Esophagus (tissue), 2 donors: Measurements from ENCODE around the gene MPPED2. TPM values are rescaled to one million over a fixed set of nuclear protein-coding genes. Genes with fewer than 3 reads are reported as not detected.

Source experiments
- H3K27ac ChIP-seq, 2 donors: one replicate each; pipeline ENCODE4 v1.5.1; 2013; ENCODE audit warnings: low read depth in 2 of 2, mild to moderate bottlenecking in 2 of 2, inconsistent platforms in 1 of 2, low read length in 1 of 2, moderate library complexity in 1 of 2
- H3K27me3 ChIP-seq, 2 donors: one replicate each; pipeline ENCODE4 v1.6.1; 2013; ENCODE audit warnings: low read length in 2 of 2, control low read depth in 1 of 2, mild to moderate bottlenecking in 1 of 2; ENCODE audit not compliant: insufficient read depth in 2 of 2, control insufficient read depth in 1 of 2
- H3K36me3 ChIP-seq, 2 donors: one replicate each; pipeline ENCODE4 v1.6.1; 2013; ENCODE audit warnings: low read length in 1 of 2; ENCODE audit not compliant: control insufficient read depth in 2 of 2, insufficient read depth in 2 of 2
- H3K4me1 ChIP-seq, 2 donors: one replicate each; pipeline ENCODE4 v1.6.1; 2013; ENCODE audit warnings: low read length in 1 of 2; ENCODE audit not compliant: control insufficient read depth in 2 of 2, insufficient read depth in 2 of 2
- H3K4me3 ChIP-seq, 2 donors: one replicate each; pipeline ENCODE4 v1.5.1; 2013; ENCODE audit warnings: low read length in 2 of 2, mild to moderate bottlenecking in 2 of 2, low read depth in 1 of 2, moderate library complexity in 1 of 2
- H3K9me3 ChIP-seq, 2 donors: one replicate each; pipeline ENCODE4 v1.6.1; 2013; ENCODE audit warnings: mild to moderate bottlenecking in 2 of 2, low read depth in 1 of 2, low read length in 1 of 2, moderate library complexity in 1 of 2; ENCODE audit not compliant: control insufficient read depth in 2 of 2, insufficient read depth in 1 of 2
- WGBS, 2 donors: extraction: QIAGEN DNeasy Blood & Tissue Kit; methylation state at CpG; one replicate each; pipeline ENCODE4 v1.1.7; 2013; 5-methylcytosine and 5-hydroxymethylcytosine counted together
- polyA plus RNA-seq, 2 donors: library from polyadenylated mRNA; stranded (reverse); fragments of 200-250 nt; gene quantifications; one replicate each; pipeline ENCODE4 v1.2.3, GENCODE V29; 2013
- donor health status: healthy with polysubstance abuse.
- donor health status: Bipolar disorder and iron deficiency.

Gene MPPED2
- polyA plus RNA-seq, 2 donors = 0.58 to 1.4 TPM

DNA sequence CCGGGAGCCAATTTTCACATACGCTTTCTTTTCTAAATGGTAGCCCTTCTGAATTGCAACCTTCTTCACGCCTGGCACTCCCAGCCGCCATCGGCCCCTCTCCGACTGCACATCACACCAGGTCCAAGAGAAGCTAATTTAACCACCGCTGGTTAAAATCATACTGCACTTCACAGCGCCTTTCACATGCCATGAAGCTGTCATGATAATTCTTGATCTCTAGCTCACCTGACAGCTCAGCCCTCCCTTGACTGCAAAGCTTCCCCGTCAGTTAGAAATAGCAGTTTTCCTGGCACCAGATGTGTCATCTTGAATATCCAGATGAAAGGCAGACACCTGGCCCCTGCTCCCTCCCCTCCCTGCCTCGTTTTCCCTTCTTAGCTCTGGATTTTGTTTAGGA lies 161.8 kb downstream of the MPPED2 start:
- Histone ChIP-seq H3K27me3 (no peaks in the 10 kb centered on the region), H3K27ac (no peak overlapping the region), H3K9me3 (peaks cover 0 to 2% of the 10 kb centered on the region in 2 donors), H3K36me3 (no peaks in the 10 kb centered on the region), H3K4me1 (no peaks in the 10 kb centered on the region), H3K4me3 (no peak overlapping the region)
- 86 to 87% methylated on average over 10 of the region's 10 CpGs for WGBS, 2 donors

DNA sequence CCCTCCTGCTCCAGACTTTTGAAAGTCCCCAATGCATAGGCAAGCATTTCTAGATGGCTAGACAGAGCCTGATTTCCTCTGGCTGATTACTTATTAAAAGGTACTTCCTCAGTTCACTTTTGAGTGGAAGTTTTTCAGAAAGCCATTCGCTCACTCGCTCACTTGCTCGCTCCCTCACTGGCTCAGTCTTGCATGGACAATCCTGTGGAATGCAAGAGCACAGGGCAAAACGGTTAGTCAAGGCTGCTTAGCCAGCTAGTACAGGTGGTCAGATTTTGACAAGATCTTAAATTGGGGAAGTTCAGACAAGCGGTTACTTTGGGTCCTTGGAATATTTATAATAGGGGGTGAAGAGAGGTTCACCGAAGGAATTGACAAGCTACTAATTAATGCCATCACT lies 162.3 kb downstream of the MPPED2 start:
- H3K27me3 ChIP-seq = no peaks in the 10 kb centered on the region
- no peaks in the 10 kb centered on the region for H3K36me3 ChIP-seq
- H3K4me3 ChIP-seq = no peak overlapping the region
- H3K4me1 ChIP-seq = no peaks in the 10 kb centered on the region
- peaks cover 0 to 2% of the 10 kb centered on the region in 2 donors for H3K9me3 ChIP-seq
- 79 to 83% methylated on average over 6 of the region's 6 CpGs for WGBS, 2 donors
- H3K27ac ChIP-seq = no peak overlapping the region

DNA sequence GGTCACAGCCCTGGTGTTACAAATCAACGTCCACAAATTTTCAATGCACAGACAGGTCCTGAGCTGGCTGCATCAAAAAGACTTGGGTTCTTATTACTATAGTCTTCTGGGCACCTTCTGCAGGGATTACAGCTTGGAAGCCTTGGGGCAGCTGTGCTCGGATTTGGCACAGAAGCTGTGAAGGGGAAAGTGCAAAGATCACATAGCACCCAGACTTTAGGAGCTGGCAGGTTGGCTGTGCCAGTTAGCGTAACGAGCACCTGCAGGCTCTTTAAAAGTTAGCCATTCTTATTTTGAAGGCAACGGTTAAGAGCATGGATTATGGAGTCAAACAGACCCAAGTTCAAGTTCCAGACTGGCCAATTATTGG lies 162.9 kb downstream of the MPPED2 start:
- H3K4me3 ChIP-seq = no peak overlapping the region
- H3K36me3 ChIP-seq = no peaks in the 10 kb centered on the region
- H3K27ac ChIP-seq = no peak overlapping the region
- no peaks in the 10 kb centered on the region for H3K27me3 ChIP-seq
- peaks cover 0 to 2% of the 10 kb centered on the region in 2 donors for H3K9me3 ChIP-seq
- no peaks in the 10 kb centered on the region for H3K4me1 ChIP-seq
- WGBS, 2 donors = 42 to 46% methylated on average over 5 of the region's 5 CpGs

DNA sequence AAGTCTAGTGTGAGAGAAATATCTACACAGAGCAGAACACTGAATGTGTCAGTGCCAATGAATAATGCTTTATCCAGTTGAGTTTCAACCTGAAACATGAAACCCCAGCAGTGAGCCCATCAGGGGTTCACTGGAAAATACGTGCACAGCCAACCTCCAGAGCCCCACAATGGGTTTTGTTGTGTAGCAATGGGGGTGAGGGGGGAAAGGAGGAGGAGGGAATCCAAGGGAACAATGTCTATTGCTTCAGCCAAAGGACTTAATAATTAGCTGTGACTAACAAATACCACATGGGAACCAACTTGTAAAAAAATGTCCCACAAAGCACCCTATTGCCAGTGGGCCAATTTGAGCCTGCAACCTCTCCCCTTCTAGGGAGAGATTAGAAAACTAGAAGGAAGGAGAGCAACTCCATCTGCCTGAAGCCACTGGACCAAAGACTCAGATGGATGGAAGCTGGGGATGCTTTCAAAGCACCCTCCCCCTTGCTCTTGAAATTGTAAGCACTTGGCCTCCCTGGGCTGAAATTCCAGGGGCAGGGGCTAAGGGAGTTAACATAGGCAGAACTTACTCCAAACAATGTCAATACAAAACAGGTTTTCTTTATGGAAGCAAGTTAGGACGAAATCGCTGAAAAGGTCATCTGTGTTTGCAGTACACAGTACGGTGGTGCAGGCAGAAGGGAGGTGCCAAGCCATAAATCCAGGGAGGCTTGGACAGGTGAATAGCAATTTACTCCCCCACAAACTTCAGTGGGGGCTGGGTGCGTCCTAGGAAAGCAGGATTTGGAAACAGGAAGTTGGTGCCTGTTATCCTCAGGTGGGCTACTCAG lies 163.5 kb downstream of the MPPED2 start:
- no peak overlapping the region for H3K27ac ChIP-seq
- no peaks in the 10 kb centered on the region for H3K36me3 ChIP-seq
- H3K27me3 ChIP-seq = no peaks in the 10 kb centered on the region
- WGBS, 2 donors = 19 to 26% methylated on average over 5 of the region's 5 CpGs
- peaks cover 0 to 2% of the 10 kb centered on the region in 2 donors for H3K9me3 ChIP-seq
- no peak overlapping the region for H3K4me3 ChIP-seq
- no peaks in the 10 kb centered on the region for H3K4me1 ChIP-seq

DNA sequence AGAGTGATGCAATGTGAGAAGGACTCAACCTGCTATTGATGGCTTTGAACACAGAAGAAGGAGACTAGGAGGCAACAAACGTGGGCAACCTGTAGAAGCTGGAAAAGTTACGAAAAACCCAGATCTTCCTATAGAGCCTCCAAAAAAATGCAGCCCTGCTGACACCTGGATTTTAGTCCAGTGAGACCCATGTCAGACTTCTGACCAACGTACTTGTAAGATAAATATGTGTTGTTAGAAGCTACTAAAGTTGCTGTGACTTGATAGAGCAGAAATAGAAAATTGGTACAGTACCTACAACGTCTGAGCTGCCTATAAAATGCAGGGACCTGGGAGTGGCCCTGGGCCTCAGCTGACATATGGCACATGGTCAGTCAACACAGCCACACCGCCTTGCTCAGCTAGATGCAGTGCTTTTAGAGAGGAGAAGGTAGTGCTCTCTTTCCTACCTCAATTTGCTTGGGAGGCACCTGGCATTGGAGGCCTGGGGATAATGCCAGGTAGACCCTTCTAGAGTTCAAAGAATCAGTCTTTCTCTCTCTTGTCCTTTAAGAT lies 165.8 kb downstream of the MPPED2 start:
- H3K4me1 ChIP-seq = no peaks in the 10 kb centered on the region
- no peaks in the 10 kb centered on the region for H3K36me3 ChIP-seq
- WGBS, 2 donors = 79 to 81% methylated on average over 5 of the region's 5 CpGs
- H3K9me3 ChIP-seq = peaks cover 0 to 2% of the 10 kb centered on the region in 2 donors
- H3K4me3 ChIP-seq = no peak overlapping the region
- H3K27ac ChIP-seq = no peak overlapping the region
- no peaks in the 10 kb centered on the region for H3K27me3 ChIP-seq

DNA sequence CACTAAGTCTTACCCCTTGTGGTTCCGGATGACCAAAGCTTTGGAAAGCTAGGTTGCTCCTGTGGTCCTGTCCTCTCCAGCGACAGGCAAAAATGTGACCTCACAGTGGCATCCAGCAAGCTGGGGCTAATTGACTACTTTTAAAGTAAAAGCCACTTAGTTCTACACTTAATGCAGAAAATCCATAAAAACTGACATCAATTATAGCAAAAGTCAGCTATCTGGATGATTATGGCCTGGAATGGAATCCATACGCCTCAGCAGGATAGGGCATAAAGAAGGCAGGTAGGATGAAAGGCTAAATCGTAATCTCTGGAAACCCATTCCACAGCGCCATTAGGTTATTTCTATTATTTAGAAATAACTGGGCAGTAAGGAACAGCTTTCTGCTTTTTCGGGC lies 171.3 kb downstream of the MPPED2 start:
- Histone ChIP-seq H3K27me3 (no peaks in the 10 kb centered on the region), H3K4me1 (no peaks in the 10 kb centered on the region), H3K4me3 (no peak overlapping the region), H3K27ac (no peak overlapping the region), H3K9me3 (no peaks in the 10 kb centered on the region), H3K36me3 (no peaks in the 10 kb centered on the region)
- 88 to 96% methylated on average over 6 of the region's 6 CpGs for WGBS, 2 donors

DNA sequence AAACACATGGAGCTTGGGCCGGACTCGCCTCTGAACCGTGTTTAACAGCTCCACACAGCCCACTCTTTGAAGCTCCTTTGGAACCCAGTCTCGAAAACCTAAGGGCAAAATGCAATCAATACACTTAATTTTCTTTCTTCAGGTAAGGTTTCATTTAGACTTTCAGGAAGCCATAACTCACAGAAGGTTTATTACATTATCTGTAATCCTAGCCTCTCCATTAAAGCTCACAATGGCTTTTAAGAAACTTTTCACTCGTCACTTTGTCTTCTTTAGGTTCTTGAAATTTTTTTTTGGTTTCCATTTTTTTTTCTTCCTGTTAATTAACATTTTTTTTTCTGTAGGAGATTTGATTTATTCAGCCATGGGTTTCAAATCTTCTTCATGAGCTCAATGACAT lies 171.9 kb downstream of the MPPED2 start:
- H3K36me3 ChIP-seq = no peaks in the 10 kb centered on the region
- H3K4me3 ChIP-seq = no peak overlapping the region
- no peaks in the 10 kb centered on the region for H3K27me3 ChIP-seq
- H3K9me3 ChIP-seq = no peaks in the 10 kb centered on the region
- WGBS, 2 donors = 89 to 92% methylated on average over 5 of the region's 5 CpGs
- H3K4me1 ChIP-seq = no peaks in the 10 kb centered on the region
- no peak overlapping the region for H3K27ac ChIP-seq

DNA sequence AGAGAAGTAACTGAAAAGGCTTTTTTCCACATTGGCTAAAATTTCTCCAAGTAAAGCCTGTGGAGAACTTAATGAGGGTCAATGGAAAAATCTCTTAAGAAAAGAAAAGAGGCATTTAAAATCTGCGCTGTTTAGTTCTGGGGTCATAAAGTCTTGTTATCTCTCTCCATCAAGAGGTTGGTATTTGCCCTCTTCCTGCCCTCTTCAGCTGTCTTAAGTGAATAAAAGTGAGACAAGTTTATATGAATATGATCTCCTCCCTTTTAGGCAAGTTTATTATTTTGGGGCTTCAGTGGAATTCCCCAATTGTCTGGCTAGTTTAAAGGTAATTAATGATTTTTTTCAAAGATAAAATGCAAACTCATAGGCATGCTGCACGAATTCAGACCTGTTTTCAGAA lies 173.6 kb downstream of the MPPED2 start:
- Histone ChIP-seq H3K36me3 (no peaks in the 10 kb centered on the region), H3K9me3 (no peaks in the 10 kb centered on the region), H3K27ac (no peak overlapping the region), H3K4me1 (no peaks in the 10 kb centered on the region), H3K4me3 (no peak overlapping the region), H3K27me3 (no peaks in the 10 kb centered on the region)
- WGBS, 2 donors = 46 to 52% methylated on average over 2 of the region's 2 CpGs

DNA sequence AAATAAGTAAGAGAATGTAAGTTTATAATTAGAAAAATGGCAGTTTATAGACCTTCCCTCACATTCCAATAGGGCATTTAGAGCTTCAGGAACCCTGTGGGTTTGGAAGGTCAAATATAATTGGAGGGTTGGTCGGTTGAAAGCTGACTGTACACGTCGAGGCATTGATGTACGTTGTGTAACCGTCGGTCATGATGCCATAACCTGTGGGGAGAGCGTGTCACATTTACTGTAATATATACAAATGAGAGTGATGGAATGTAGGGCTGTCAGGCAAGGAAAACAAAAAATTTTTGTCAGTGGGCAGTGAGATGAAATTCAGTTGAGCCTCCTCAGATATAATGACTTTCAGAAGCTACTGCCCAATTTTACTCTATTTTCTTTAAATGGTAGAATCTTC lies 174.8 kb downstream of the MPPED2 start:
- Histone ChIP-seq H3K36me3 (no peaks in the 10 kb centered on the region), H3K27ac (no peak overlapping the region), H3K4me3 (no peak overlapping the region), H3K27me3 (no peaks in the 10 kb centered on the region), H3K4me1 (no peaks in the 10 kb centered on the region), H3K9me3 (no peaks in the 10 kb centered on the region)
- WGBS, 2 donors = 67 to 78% methylated on average over 7 of the region's 7 CpGs
